ENCODE results near the gene RAB37.

DNA sequence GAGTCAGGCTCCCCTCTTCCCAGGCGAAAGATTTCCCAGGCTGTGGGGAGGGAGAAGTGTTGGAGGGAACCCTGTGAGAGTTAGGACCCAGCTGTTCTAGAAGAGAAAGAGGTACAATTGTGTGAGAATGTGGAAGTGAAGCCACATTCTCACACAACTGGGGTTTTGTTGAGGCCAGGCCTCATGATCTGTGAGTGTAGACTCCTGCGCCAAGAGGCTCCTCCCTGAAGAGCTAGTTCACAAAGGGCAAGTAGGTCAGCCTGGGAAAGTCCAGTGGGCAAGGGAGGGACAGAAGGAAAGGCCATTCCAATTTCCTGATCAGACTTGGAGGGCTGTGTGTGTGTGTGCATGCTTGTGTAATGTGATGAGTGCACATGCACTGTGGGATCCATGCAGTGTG lies 39.5 kb upstream of the RAB37 start:
- no peak for TF ChIP-seq RELA (CRISPR knock-in tag; IDR thresholded peaks at IDR 0.05; ENCODE audit: borderline replicate concordance)
- TF ChIP-seq, protein P1, sequence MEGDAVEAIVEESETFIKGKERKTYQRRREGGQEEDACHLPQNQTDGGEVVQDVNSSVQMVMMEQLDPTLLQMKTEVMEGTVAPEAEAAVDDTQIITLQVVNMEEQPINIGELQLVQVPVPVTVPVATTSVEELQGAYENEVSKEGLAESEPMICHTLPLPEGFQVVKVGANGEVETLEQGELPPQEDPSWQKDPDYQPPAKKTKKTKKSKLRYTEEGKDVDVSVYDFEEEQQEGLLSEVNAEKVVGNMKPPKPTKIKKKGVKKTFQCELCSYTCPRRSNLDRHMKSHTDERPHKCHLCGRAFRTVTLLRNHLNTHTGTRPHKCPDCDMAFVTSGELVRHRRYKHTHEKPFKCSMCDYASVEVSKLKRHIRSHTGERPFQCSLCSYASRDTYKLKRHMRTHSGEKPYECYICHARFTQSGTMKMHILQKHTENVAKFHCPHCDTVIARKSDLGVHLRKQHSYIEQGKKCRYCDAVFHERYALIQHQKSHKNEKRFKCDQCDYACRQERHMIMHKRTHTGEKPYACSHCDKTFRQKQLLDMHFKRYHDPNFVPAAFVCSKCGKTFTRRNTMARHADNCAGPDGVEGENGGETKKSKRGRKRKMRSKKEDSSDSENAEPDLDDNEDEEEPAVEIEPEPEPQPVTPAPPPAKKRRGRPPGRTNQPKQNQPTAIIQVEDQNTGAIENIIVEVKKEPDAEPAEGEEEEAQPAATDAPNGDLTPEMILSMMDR (IDR thresholded peaks at IDR 0.05): no peak
- TF ChIP-seq, protein P2, sequence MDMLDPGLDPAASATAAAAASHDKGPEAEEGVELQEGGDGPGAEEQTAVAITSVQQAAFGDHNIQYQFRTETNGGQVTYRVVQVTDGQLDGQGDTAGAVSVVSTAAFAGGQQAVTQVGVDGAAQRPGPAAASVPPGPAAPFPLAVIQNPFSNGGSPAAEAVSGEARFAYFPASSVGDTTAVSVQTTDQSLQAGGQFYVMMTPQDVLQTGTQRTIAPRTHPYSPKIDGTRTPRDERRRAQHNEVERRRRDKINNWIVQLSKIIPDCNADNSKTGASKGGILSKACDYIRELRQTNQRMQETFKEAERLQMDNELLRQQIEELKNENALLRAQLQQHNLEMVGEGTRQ (CRISPR knock-in tag; IDR thresholded peaks at IDR 0.05): no peak
- TF ChIP-seq, protein P3, sequence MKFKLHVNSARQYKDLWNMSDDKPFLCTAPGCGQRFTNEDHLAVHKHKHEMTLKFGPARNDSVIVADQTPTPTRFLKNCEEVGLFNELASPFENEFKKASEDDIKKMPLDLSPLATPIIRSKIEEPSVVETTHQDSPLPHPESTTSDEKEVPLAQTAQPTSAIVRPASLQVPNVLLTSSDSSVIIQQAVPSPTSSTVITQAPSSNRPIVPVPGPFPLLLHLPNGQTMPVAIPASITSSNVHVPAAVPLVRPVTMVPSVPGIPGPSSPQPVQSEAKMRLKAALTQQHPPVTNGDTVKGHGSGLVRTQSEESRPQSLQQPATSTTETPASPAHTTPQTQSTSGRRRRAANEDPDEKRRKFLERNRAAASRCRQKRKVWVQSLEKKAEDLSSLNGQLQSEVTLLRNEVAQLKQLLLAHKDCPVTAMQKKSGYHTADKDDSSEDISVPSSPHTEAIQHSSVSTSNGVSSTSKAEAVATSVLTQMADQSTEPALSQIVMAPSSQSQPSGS (CRISPR knock-in tag; IDR thresholded peaks at IDR 0.05; ENCODE audit: borderline replicate concordance, low read depth): no peak
- TF ChIP-seq, protein P4, sequence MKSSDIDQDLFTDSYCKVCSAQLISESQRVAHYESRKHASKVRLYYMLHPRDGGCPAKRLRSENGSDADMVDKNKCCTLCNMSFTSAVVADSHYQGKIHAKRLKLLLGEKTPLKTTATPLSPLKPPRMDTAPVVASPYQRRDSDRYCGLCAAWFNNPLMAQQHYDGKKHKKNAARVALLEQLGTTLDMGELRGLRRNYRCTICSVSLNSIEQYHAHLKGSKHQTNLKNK (CRISPR knock-in tag; IDR thresholded peaks at IDR 0.05): no peak
- no peak for TF ChIP-seq ZNF263 (CRISPR knock-in tag; IDR thresholded peaks at IDR 0.05; ENCODE audit: low read depth)
- TF ChIP-seq KAT7 (CRISPR knock-in tag; IDR thresholded peaks at IDR 0.05; ENCODE audit: borderline replicate concordance): no peak
- no peak for TF ChIP-seq CREB1 (CRISPR knock-in tag; IDR thresholded peaks at IDR 0.05)
- TF ChIP-seq, protein P5, sequence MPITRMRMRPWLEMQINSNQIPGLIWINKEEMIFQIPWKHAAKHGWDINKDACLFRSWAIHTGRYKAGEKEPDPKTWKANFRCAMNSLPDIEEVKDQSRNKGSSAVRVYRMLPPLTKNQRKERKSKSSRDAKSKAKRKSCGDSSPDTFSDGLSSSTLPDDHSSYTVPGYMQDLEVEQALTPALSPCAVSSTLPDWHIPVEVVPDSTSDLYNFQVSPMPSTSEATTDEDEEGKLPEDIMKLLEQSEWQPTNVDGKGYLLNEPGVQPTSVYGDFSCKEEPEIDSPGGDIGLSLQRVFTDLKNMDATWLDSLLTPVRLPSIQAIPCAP (CRISPR knock-in tag; IDR thresholded peaks at IDR 0.05): no peak
- TF ChIP-seq GABPB1 (CRISPR knock-in tag; IDR thresholded peaks at IDR 0.05): no peak
- no peak for TF ChIP-seq ETV6 (CRISPR knock-in tag; IDR thresholded peaks at IDR 0.05)
- TF ChIP-seq, protein P6, sequence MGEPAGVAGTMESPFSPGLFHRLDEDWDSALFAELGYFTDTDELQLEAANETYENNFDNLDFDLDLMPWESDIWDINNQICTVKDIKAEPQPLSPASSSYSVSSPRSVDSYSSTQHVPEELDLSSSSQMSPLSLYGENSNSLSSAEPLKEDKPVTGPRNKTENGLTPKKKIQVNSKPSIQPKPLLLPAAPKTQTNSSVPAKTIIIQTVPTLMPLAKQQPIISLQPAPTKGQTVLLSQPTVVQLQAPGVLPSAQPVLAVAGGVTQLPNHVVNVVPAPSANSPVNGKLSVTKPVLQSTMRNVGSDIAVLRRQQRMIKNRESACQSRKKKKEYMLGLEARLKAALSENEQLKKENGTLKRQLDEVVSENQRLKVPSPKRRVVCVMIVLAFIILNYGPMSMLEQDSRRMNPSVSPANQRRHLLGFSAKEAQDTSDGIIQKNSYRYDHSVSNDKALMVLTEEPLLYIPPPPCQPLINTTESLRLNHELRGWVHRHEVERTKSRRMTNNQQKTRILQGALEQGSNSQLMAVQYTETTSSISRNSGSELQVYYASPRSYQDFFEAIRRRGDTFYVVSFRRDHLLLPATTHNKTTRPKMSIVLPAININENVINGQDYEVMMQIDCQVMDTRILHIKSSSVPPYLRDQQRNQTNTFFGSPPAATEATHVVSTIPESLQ (CRISPR knock-in tag; IDR thresholded peaks at IDR 0.05): no peak
- TF ChIP-seq NFYB (CRISPR knock-in tag; conservative IDR thresholded peaks at IDR 0.05; ENCODE audit: low read depth): no peak

All from WTC11 (cell line).